CD4-positive, alpha-beta T cell treated with Interleukin-17A for 1 hour (primary cell): ENCODE results near the gene MINPP1.
"Not testable (repeated sequence)": the region's sequence is repeated elsewhere in the genome, so short reads cannot be mapped to it uniquely, and the experiment has no call there.

ENCODE experiments used
- DNase-seq: peaks from one replicate; pipeline ENCODE4 v3.0.0-alpha.2; 2020

MINPP1 gene

DNA sequence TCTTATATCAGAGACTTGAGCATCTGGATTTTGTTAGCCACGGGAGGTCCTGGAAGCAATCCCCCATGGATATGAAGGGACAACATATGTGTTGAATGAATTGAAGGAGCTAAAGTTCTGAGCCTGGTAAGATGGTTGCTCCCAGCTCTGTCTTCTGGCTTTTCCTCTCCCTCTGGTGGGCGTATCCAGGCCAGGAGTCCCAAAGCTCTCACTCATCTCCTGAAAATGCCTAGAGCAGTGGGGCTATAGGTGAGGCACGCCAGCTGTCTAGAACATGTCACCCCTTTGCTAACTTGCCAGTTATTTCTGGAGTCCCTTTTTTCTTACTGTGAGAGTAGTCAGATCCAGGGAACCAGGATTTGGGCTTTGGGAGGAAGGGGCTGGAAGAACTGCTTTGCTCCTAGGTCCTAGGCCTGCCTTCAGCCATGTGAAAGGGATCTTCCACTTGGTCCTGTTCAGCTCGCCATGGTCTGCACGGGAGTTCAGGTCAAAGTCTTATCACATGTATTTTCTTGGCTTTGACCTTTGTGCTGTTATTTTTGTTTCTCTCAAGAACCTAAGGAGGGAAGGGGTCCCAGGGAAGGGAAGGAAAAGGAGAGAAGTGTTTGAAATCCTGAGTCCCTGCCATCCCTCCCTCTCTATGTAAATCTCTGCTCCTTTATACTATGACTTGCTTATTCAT, 73.6 kb downstream of the MINPP1 start:
- no peak for DNase-seq

DNA sequence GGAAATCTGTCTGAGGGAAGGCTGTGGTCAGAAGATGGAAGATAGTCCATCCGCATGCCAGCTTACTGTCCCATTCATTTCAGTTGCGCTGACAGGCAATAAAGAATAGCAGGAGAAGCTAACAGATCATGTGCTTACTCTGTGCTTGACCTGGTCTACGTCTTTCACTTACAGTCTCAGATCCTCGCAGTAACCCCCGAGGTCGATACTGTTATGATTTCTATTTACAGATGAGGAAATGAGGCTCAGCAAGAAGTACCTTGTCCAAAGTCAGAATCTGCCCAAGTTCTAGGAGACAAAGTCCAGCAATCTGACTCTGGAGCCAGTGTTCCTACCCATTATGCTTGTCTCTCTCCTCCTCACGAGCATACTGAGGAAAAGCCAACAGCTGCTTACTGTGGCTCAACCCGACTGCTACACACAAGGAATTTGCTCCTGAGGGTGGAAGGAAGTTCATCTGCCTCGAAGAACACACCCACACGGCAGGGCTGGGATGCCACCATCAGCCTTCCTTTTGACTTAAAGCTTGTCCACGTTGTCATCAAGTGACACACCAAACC, 74.2 kb downstream of the MINPP1 start:
- no peak for DNase-seq

DNA sequence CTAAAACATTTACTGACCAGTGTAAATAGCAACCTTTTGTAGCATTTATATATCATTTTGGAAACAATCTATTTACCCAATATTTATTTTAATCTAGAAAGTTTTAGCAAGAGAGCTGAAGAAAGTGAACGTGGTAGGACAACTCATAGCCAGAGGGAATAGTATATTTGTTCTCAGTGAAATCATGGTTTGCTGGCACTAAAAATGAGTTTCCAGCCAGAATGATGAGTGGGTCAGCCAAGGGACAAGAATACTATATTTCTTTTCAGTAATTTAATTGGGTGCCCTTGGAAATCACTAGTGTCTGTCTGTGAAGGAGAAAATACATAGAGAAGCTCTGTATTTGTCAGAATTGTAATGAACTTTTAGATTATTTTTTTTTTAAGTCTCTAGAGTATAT, 74.9 kb downstream of the MINPP1 start:
- DNase-seq = no peak

DNA sequence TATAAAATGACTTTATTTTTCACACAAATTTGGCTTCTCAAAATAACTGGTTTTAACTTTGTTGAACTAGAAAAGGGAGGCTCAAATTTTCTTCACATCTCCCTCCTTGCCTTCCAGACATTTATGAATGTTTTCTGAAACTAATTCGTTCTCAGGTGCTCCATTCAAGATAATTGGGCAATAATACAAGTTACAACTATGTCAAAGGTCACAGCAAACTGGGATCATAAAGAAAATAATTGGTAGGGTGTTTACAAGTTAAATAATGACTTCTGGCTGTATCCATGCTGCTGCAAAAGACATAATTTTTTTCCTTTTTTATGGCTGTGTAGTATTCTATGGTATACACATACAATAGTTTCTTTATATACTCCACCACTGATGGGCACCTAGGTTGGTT, 75.3 kb downstream of the MINPP1 start:
- no peak for DNase-seq

DNA sequence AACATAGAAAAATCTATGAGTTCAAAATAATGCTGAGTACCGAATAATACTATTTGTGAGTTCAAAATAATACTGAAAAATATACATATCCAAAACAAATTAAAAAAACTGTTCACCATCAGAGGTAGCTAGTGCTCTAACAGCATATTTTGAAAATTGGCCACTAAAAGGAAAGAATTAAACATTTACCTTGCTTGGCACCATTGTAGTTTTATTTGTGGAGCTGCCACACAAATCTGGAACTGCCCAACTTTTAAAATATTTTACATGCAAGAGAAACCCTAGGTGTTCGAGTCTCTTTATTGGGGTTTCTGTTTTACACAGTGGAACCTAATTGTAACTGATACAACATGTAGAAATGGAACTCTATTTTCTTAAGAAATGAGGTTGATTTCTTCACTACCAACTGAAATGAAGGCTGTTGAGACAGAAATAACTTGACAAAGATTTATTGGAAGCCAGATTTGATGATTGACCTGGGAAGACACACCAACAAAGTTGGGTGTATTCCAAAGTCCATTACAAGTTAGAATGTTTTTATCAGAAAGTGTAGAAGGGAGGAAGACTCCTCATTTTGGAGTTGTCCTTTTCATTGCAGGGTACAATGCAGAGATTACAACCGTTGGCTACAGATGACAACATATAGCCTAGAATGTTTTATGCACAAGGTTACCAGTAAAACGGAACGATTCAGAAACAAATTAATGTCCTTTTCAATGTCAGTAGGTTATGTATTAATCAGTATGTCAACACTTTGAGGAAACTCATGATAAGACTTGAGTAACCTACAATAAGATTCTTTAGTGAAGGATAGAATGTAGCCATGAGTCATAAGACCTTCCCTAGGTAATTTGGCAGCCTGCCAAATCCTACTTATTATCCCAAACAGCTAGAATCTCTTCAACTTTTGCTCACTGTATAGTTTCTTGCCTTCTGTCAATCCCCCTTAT, 81.1 kb downstream of the MINPP1 start:
- DNase-seq = no peak

DNA sequence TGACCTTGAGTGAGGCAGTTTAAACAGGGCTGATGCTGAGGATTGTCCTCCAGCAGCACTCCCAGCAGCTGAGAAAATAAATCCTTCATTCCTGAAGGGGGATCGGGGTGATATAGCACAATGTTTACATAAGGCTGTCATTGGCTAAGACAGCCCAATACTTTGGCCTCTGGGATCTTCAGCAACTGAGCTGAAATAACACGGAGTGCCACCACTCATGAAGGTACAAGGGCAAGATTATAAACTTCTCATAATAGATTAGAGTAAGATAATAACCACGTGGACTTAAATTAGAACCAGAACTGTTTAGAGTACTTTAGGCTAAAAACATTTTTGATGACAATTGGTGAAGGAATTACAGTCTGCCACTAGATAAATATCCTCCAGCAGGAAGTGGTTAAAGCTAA, 85.0 kb downstream of the MINPP1 start:
- DNase-seq = no peak

DNA sequence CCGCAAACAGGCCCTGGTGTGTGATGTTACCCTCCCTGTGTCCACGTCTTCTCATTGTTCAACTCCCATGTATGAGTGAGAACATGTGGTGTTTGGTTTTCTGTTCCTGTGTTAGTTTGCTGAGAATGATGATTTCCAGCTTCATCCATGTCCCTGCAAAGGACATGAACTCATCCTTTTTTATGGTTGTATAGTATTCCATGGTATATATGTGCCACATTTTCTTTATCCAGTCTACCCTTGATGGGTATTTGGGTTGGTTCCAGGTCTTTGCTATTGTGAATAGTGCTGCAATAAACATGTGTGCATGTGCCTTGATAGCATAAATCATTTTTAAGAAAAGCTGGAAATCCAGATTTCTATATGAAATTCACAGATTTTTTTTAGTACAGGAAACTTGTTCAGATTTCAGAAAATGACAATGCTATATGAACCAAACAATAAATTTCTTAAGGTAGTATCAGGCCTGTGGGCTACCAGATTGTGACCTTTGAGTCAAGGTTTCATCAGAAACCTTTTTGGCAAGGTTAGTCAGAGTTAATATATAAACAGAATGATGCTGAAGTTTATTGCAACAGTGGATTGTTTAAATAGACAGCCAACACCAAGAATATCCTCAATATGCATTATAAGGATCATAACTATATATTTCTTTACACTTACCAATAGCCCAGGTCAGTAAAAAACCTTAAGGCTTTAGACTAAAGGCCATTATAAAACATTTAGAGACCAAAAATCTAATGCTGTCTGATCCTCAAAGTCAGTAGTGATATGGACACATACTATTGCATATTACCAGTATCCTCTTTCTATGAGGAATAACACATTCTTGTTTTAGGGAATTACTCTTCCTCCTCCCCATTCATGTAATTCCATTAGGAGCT, 86.3 kb downstream of the MINPP1 start:
- no peak for DNase-seq

DNA sequence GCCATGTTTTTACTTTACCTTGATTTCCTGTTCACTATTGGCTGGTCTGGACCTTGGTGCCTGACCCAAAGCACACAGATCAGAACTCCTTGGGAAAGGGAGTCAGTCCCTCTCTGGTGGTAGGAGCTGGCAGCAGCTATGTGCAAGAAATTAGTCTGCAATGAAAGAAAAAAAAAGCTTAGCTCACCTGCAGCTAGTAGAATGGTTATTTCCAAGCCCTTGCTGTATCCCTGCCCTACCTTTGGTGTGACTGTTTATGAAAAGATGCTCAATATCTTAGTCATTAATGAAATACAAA, 86.8 kb downstream of the MINPP1 start:
- no peak for DNase-seq

DNA sequence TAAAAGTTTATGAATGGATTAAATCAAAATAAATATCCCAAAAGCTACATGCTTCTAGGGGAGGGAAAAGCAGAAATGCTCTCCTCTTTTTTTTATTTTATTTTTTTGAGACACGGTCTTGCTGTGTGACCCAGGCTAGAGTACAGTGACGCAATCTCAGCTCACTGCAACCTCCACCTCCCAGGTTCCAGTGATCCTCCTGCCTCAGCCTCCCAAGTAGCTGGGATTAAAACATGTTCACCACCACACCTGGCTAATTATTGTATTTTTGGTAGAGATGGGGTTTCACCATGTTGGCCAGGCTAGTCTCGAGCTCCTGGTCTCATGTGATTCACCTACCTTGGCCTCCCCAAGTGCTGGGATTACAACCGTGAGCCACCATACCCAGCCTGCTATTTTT, 88.2 kb downstream of the MINPP1 start:
- DNase-seq = not testable (repeated sequence)

DNA sequence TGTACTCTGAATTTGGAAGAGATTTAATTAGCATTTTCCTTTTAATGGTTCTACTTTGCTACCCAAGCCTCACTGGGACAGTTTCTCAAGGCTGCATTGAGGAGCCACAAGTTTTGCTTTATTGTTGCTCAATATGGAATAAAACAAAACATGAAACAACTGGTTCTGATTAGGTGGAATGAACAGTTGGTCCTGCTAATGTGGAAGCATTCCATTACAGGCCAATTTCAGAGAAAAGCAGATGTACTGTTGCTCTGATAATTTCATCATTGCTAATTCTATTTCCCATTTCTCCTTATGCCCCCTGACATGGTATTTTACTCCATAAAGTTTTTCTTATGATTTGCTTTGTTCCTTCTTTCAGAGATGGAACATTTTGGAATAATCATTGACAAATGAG, 89.0 kb downstream of the MINPP1 start:
- no peak for DNase-seq

DNA sequence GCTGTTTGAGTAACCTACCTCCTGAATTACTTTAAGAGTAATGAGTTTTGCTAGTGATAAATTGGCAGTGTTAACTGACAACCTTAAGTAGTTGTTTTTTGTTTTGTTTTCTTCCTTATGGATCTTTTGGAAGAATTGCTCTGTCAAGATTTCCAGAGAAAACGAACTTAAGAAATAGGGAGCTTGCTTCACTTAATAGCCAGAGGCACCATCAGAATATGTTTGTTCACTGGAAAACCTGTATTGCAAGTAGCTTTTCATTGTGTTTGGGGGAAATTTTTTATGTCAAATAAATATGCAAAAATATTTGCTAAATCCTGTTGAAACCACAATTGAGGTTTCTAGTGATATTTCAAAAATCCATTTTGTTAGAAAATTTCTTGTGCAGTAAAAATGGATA, 89.5 kb downstream of the MINPP1 start:
- DNase-seq = no peak

DNA sequence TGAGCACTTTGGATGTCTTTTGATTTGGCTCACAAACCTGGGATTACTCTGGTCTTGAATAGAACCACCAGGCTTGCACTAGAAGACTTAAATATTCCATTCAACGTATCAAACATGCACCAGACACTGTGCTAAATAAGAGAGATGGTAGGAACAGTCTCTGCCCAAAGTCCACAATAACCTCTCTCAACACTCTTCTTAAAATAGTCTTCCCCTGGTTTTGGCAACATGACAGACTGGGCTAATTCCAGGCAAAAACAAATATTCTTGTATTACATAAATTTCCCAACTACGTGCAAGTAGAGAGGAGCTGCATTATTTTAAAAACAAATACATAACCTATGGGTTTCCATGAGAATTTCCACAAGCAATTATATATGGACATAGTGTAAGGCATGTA, 90.2 kb downstream of the MINPP1 start:
- DNase-seq = no peak

DNA sequence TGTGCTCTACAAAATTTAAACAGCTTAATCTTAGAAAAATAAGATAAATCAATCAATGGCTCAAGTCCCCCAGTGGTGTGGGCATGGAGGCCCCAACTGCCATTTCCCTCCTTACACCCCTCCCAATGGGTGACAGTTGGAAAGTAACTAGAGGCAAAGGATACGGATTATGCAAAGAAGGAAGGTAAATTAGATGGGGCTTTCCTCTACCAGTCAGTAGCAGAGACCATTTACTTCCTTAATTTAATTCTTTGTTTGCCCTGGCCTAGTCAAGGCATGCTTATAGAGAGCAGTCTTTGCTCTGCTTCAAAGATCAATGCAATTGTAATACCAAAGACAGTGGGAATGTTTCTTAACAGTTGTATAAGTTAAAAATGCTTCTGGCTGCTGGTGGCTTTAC, 91.7 kb downstream of the MINPP1 start:
- DNase-seq = no peak

DNA sequence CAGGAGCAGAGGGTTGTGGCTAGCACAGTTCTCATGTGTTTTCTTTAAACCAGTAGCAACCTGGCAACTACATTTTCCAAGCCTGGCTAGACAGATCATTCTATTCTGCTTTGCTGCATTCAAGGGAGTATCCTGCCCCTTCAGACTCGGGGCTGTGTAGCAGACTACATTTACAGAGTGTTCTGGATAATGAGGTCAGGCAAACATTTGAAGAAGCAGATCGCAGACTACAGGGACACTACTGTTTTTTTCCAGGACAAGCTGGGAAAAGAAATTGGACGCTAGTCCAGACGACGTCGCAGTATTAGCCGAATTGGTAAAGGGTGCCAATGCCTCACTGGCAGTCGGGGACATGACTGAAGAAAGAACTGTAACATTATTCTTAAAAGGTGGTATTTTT, 94.0 kb downstream of the MINPP1 start:
- DNase-seq = no peak

DNA sequence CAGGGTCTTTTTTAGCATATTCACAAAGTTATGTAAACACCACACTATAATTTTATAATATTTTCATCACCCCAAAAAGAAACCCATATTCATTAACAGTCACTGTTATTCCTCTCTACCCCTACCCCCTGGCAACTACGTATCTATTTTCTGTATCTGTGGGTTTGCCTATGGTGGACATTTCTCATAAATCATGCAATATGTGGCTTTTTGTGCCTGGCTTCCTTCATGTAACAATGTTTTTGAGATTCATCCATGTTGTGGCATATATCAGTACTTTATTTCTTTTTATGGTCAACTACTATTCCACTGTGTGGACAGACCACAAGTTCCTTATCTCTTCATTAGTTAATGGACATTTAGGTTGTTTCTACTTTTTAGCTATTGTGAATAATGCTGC, 95.9 kb downstream of the MINPP1 start:
- no peak for DNase-seq
